H1 (cell line): Measurements from ENCODE around the gene RTP1. TPM values are rescaled to one million over a fixed set of nuclear protein-coding genes. Genes with fewer than 3 reads are reported as not detected.

Experiments used
- CTCF ChIA-PET: fragments of 300-600 bp; sonication (Branson Sonifier 250); formaldehyde crosslinking; loops from one replicate; lab custom pipeline; 2021; ENCODE audit not compliant: partially characterized antibody; lab: Charles Lee
- POLR2A ChIA-PET: fragments of 300-600 bp; sonication (Branson Sonifier 250); formaldehyde crosslinking; loops from one replicate; lab custom pipeline; 2021; ENCODE audit warnings: inconsistent platforms; ENCODE audit not compliant: partially characterized antibody; lab: Charles Lee
- DNase-seq, 2 experiments: peaks; one replicate each; pipeline versions ENCODE4 v3.0.0 to v3.0.0-alpha.2; 2010 to 2022; ENCODE audit warnings: low spot score in 2 of 2, low read depth in 1 of 2, mixed read lengths in 1 of 2
- FAIRE-seq: peaks from 2 replicates; lab custom pipeline; 2011; peaks lifted over from hg19 to GRCh38; lab: Jason Lieb, UNC
- H2AFZ ChIP-seq: 2 replicates; pipeline ENCODE4 v1.8.1; 2012; ENCODE audit warnings: low read length, inconsistent platforms
- H2AK5ac ChIP-seq: 2 replicates; pipeline ENCODE4 v1.6.1; 2013; ENCODE audit warnings: low read depth, low read length
- H2BK120ac ChIP-seq: replicated peaks from 2 replicates; pipeline ENCODE3; 2013; ENCODE audit warnings: low read depth, low read length, inconsistent platforms
- H2BK12ac ChIP-seq: 2 replicates; pipeline ENCODE4 v1.6.1; 2013; ENCODE audit warnings: low read depth, low read length
- H2BK15ac ChIP-seq: 2 replicates; pipeline ENCODE4 v1.6.1; 2013; ENCODE audit warnings: low read length
- H2BK20ac ChIP-seq: 2 replicates; pipeline ENCODE4 v1.6.1; 2013; ENCODE audit warnings: low read length
- H2BK5ac ChIP-seq: 2 replicates; pipeline ENCODE4 v1.6.1; 2013; ENCODE audit warnings: low read depth, low read length
- H3K14ac ChIP-seq: 2 replicates; pipeline ENCODE4 v1.6.1; 2013; ENCODE audit warnings: inconsistent platforms; ENCODE audit not compliant: insufficient read length
- H3K18ac ChIP-seq: 2 replicates; pipeline ENCODE4 v1.6.1; 2013; ENCODE audit warnings: low read length; ENCODE audit errors: extremely low read depth
- H3K23ac ChIP-seq: 2 replicates; pipeline ENCODE4 v1.6.1; 2013; ENCODE audit warnings: inconsistent platforms; ENCODE audit not compliant: insufficient read length
- H3K23me2 ChIP-seq: 2 replicates; pipeline ENCODE4 v1.6.1; 2013; ENCODE audit warnings: low read depth, low read length
- H3K27ac ChIP-seq: 2 replicates; pipeline ENCODE4 v1.6.1; 2011; ENCODE audit warnings: low read depth, low read length, inconsistent platforms
- H3K27me3 ChIP-seq, 4 experiments: replicated peaks in 1 of 4; 1 replicate in 1 of 4; 2 replicates in 3 of 4; pipeline versions ENCODE4 v1.6.1 to v1.8.1; 2011 to 2013; ENCODE audit warnings: low read length in 3 of 4, mild to moderate bottlenecking in 3 of 4, inconsistent platforms in 2 of 4, mixed read lengths in 2 of 4, moderate library complexity in 1 of 4; ENCODE audit not compliant: control insufficient read depth in 3 of 4, insufficient read depth in 3 of 4; ENCODE audit errors: extremely low read depth in 1 of 4
- H3K36me3 ChIP-seq, 4 experiments: 2 replicates each; pipeline versions ENCODE4 v1.6.1 to v1.8.1; 2011 to 2013; ENCODE audit warnings: mild to moderate bottlenecking in 4 of 4, low read length in 3 of 4, moderate library complexity in 2 of 4, control low read depth in 1 of 4, inconsistent platforms in 1 of 4; ENCODE audit not compliant: insufficient read depth in 4 of 4, control insufficient read depth in 2 of 4
- H3K4ac ChIP-seq: replicated peaks from 2 replicates; pipeline ENCODE3; 2013; ENCODE audit warnings: low read length, low read depth, mixed read lengths, inconsistent platforms; ENCODE audit not compliant: insufficient read length
- H3K4me1 ChIP-seq, 4 experiments: replicated peaks in 1 of 4; 1 replicate in 1 of 4; 2 replicates in 3 of 4; pipeline versions ENCODE4 v1.6.1 to v1.8.1; 2011 to 2013; ENCODE audit warnings: low read length in 3 of 4, inconsistent platforms in 2 of 4, mixed read lengths in 1 of 4; ENCODE audit not compliant: insufficient read depth in 4 of 4, control insufficient read depth in 3 of 4
- H3K4me2 ChIP-seq, 2 experiments: 2 replicates each; pipeline versions ENCODE4 v1.6.1 to v1.8.1; 2011 to 2013; ENCODE audit warnings: low read depth in 2 of 2, low read length in 2 of 2, control low read depth in 1 of 2, inconsistent platforms in 1 of 2, mild to moderate bottlenecking in 1 of 2; ENCODE audit not compliant: insufficient read depth in 1 of 2
- H3K4me3 ChIP-seq, 4 experiments: fragments of 200-600, 300-600 bp in 1 of 4; sonication (generic), shearing (Covaris generic), sonication (Bioruptor Twin) in 1 of 4; 2 replicates each; pipeline versions ENCODE4 v1.5.1 to v1.8.1; 2011 to 2016; ENCODE audit warnings: low read length in 4 of 4, low read depth in 3 of 4, control low read depth in 2 of 4, inconsistent platforms in 2 of 4, mild to moderate bottlenecking in 2 of 4, mixed read lengths in 1 of 4, moderate library complexity in 1 of 4; ENCODE audit not compliant: insufficient read depth in 2 of 4; ENCODE audit errors: extremely low read depth in 1 of 4
- H3K56ac ChIP-seq: replicated peaks from 2 replicates; pipeline ENCODE3; 2013; ENCODE audit warnings: low read depth, mild to moderate bottlenecking, mixed read lengths, low read length, inconsistent platforms; ENCODE audit not compliant: insufficient read length
- H3K79me1 ChIP-seq: 2 replicates; pipeline ENCODE4 v1.6.1; 2013; ENCODE audit warnings: low read depth, low read length, control low read depth
- H3K79me2 ChIP-seq, 2 experiments: 2 replicates each; pipeline versions ENCODE4 v1.6.1 to v1.8.1; 2012 to 2013; ENCODE audit warnings: low read length in 2 of 2, mild to moderate bottlenecking in 2 of 2, inconsistent platforms in 1 of 2; ENCODE audit not compliant: insufficient read depth in 2 of 2, control insufficient read depth in 1 of 2
- H3K9ac ChIP-seq, 4 experiments: replicated peaks in 1 of 4; 1 replicate in 1 of 4; 2 replicates in 3 of 4; pipeline versions ENCODE4 v1.6.1 to v1.8.1; 2011 to 2013; ENCODE audit warnings: low read depth in 3 of 4, low read length in 3 of 4, control low read depth in 2 of 4, mild to moderate bottlenecking in 2 of 4, moderate library complexity in 2 of 4, inconsistent platforms in 1 of 4; ENCODE audit errors: extremely low read depth in 1 of 4
- H3K9me3 ChIP-seq, 2 experiments: 2 replicates each; pipeline versions ENCODE4 v1.6.1 to v1.8.1; 2012 to 2013; ENCODE audit warnings: mild to moderate bottlenecking in 2 of 2, moderate library complexity in 2 of 2, control low read depth in 1 of 2, inconsistent platforms in 1 of 2, low read depth in 1 of 2, low read length in 1 of 2, mixed read lengths in 1 of 2; ENCODE audit not compliant: insufficient read depth in 2 of 2
- H4K20me1 ChIP-seq, 2 experiments: replicated peaks in 1 of 2; 2 replicates each; pipeline versions ENCODE3 to v1.8.1; 2011 to 2013; ENCODE audit warnings: inconsistent platforms in 2 of 2, low read length in 2 of 2, mild to moderate bottlenecking in 1 of 2; ENCODE audit not compliant: insufficient read depth in 2 of 2, control insufficient read depth in 1 of 2
- H4K5ac ChIP-seq: 2 replicates; pipeline ENCODE4 v1.6.1; 2013; ENCODE audit warnings: low read length, low read depth, mixed read lengths, inconsistent platforms; ENCODE audit not compliant: insufficient read length
- H4K8ac ChIP-seq: 2 replicates; pipeline ENCODE4 v1.8.0; 2013; ENCODE audit warnings: mild to moderate bottlenecking, moderate library complexity, low read length, inconsistent platforms; ENCODE audit not compliant: insufficient read depth; ENCODE audit errors: extremely low read depth
- H4K91ac ChIP-seq: replicated peaks from 2 replicates; pipeline ENCODE3; 2013; ENCODE audit warnings: low read length, mixed read lengths, inconsistent platforms; ENCODE audit not compliant: insufficient read length
- BACH1 ChIP-seq: IDR thresholded peaks from 2 replicates; pipeline ENCODE4 v1.6.1; 2012; ENCODE audit warnings: low read length, improper control_type of control experiment
- EP300 ChIP-seq, 2 experiments: IDR thresholded peaks; 1 replicate in 1 of 2; 2 replicates in 1 of 2; pipeline ENCODE4 v1.6.1; 2011 to 2012; ENCODE audit warnings: low read depth in 2 of 2, low read length in 2 of 2, mild to moderate bottlenecking in 2 of 2, borderline replicate concordance in 1 of 2, inconsistent platforms in 1 of 2, moderate library complexity in 1 of 2
- JUND ChIP-seq: IDR thresholded peaks from 2 replicates; pipeline ENCODE4 v1.6.1; 2011; ENCODE audit warnings: mild to moderate bottlenecking, improper control_type of control experiment, low read length
- MAFK ChIP-seq: IDR thresholded peaks from 2 replicates; pipeline ENCODE4 v1.6.1; 2012; ENCODE audit warnings: low read depth, mild to moderate bottlenecking, improper control_type of control experiment, low read length
- WGBS, 2 experiments: shearing (Covaris generic) in 1 of 2; methylation state at CpG; one replicate each; pipeline versions ENCODE4 v1.1.6 to v1.1.7; 2013 to 2015; ENCODE audit warnings: low lambda C conversion rate in 2 of 2, mixed read lengths in 2 of 2, inconsistent platforms in 1 of 2, low coverage in 1 of 2, missing lambda C conversion rate in 1 of 2; ENCODE audit not compliant: insufficient replicate concordance in 2 of 2, insufficient coverage in 1 of 2, insufficient read length in 1 of 2; ENCODE audit errors: extremely low coverage in 1 of 2, missing lambda C conversion rate in 1 of 2; 5-methylcytosine and 5-hydroxymethylcytosine counted together
- polyA plus RNA-seq, 7 experiments: library from polyadenylated mRNA; depleted of rRNA in 3 of 7; stranded (reverse) in 5 of 7; unstranded in 2 of 7; fragments of >200 nt in 5 of 7; fragments of 200-250 nt in 2 of 7; gene quantifications; 1 replicate in 5 of 7; 2 replicates in 1 of 7; 4 replicates in 1 of 7; pipeline versions ENCODE4 v1.2.1 to v1.2.3, GENCODE V29; 2011 to 2013; ENCODE audit warnings: missing spikeins in 2 of 7, mixed read lengths in 2 of 7
- total RNA-seq: library from RNA; stranded (reverse); fragmentation: NEBNext Ultra II Directional; extraction: Animal tissue kit (Norgen Biotek cat#: 25700); gene quantifications from 2 replicates; pipeline ENCODE4 v1.2.1, GENCODE V29; 2021

The RTP1 gene
- total and polyA plus RNA-seq, 2 of the 8 experiments (the other 6 are each of a cell fraction or from before 2014, with no cell fraction given), result 2.9 to 3.0 TPM

DNA sequence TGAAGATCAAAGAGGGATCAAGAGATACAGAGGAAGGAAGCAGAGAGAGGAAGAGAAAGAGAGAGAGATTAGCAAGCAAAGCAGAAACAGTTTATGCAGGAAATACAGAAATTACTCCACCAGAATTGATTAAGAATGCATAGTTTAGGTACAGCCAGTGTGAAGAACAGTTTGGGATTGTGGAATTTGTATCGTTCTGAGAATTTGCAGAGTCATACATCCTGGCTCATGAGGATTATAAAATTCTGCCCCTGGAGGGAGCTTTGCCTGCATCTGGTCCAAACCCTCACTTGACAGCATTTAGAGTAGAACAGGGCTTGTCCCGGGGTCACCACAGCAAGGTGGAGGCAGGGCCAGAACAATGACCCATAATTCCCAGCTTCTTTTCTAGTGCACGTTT is 50.1 kb downstream of the RTP1 start:
- H3K18ac ChIP-seq, result no peak overlapping the region; the same call in 1 of the 2 replicates
- FAIRE-seq, result no peak
- H3K27ac ChIP-seq, result no peak overlapping the region
- no peak overlapping the region for H3K56ac ChIP-seq
- no peak overlapping the region; the same call in 1 of the 2 replicates for H2BK20ac ChIP-seq
- no peaks in the 10 kb centered on the region for H3K79me2 ChIP-seq
- H3K9me3 ChIP-seq, result no peaks in the 10 kb centered on the region
- no peak overlapping the region for H2BK5ac ChIP-seq
- no peaks in the 10 kb centered on the region for H3K23me2 ChIP-seq
- H3K79me1 ChIP-seq, result no peaks in the 10 kb centered on the region
- no peak overlapping the region for H2AFZ ChIP-seq
- H4K91ac ChIP-seq, result no peak overlapping the region
- H3K4me1 ChIP-seq, result peaks cover 0 to 3% (median 0%) of the 10 kb centered on the region in 4 experiments; a peak in 1 of 7 replicates
- H4K8ac ChIP-seq, result no peak overlapping the region
- no peak overlapping the region for H2BK120ac ChIP-seq
- H3K9ac ChIP-seq, result no peak overlapping the region
- H3K4me3 ChIP-seq, result no peak overlapping the region
- no peak overlapping the region for H3K23ac ChIP-seq
- H3K14ac ChIP-seq, result no peak overlapping the region
- H3K4me2 ChIP-seq, result no peak overlapping the region
- no peak overlapping the region for H2BK12ac ChIP-seq
- POLR2A ChIA-PET, result no interaction called here
- H3K27me3 ChIP-seq, result peaks cover 0 to 2% (median 0%) of the 10 kb centered on the region in 4 experiments; a peak in 2 of 7 replicates
- H3K36me3 ChIP-seq, result no peaks in the 10 kb centered on the region
- H2BK15ac ChIP-seq, result no peak overlapping the region
- no peak for DNase-seq
- no peak overlapping the region for H2AK5ac ChIP-seq
- no peak overlapping the region for H3K4ac ChIP-seq
- 83% methylated on average over 3 of the region's 3 CpGs; no CpG with 5 or more reads in 1 of the 2 experiments for WGBS, 2 experiments
- CTCF ChIA-PET, result interaction anchor here (0.6 to 1.2 kb wide), 5 partner anchors 9 to 61 kb away, joined by 3 to 4 read pairs (median 3); no protein-coding TSS in a partner anchor
- no peaks in the 10 kb centered on the region for H4K20me1 ChIP-seq
- H4K5ac ChIP-seq, result no peak overlapping the region
- peak; percentile 61; the same call in 1 of the 2 replicates for TF ChIP-seq BACH1
- TF ChIP-seq MAFK, result 0 out of 2 replicates have a peak, but pooled peaks have one; percentile 37
- TF ChIP-seq JUND, result no peak
- TF ChIP-seq EP300 (IDR thresholded peaks at IDR 0.05; ENCODE audit: borderline replicate concordance in 1 of 2, low read depth in 2 of 2, low read length in 2 of 2), result no peak
- TF ChIP-seq, all 59 proteins: peak for 2
